NB4 (cell line): ENCODE data around the gene ZNF143.

ENCODE experiments used
- CTCF ChIP-seq: IDR thresholded peaks from one replicate; pipeline ENCODE4 v1.5.1; 2012; ENCODE audit warnings: low read depth, low read length
- MYC ChIP-seq: IDR thresholded peaks from 2 replicates; pipeline ENCODE4 v1.6.1; 2011; ENCODE audit warnings: low read depth, low read length
- POLR2A ChIP-seq: IDR thresholded peaks from 2 replicates; pipeline ENCODE4 v1.6.1; 2011; ENCODE audit warnings: mild to moderate bottlenecking; ENCODE audit not compliant: insufficient read length; ENCODE audit errors: extremely low read depth

- TF ChIP-seq CTCF (no peak), POLR2A (no peak), MYC (no peak)
Observed at GRCh38 chr11:9565822-9566560, 105.2 kb downstream of the ZNF143 start.
